Activated naive CD8-positive, alpha-beta T cell treated with anti-CD3 and anti-CD28 coated beads, Interleukin-2, amount 50 U/mL, for 24 hours (primary cell): ENCODE results near the gene DYNC1H1.
A peak's percentile ranks its signal among the peaks of the same experiment; 100 is the strongest.
"Not testable (repeated sequence)": the region's sequence is repeated elsewhere in the genome, so short reads cannot be mapped to it uniquely, and the experiment has no call there.

Experiments used
- ATAC-seq: fragments of 150-1000 bp; cut with Tn5 transposase; one replicate; pipeline ENCODE4 v1.10.0; 2021
- DNase-seq: peaks from one replicate; pipeline ENCODE4 v3.0.0; 2021
- H3K27ac Mint-ChIP-seq: one replicate; pipeline ENCODE4 v1.8.0; 2021; ENCODE audit warnings: mild to moderate bottlenecking, mixed read lengths
- H3K27me3 Mint-ChIP-seq: one replicate; pipeline ENCODE4 v1.8.0; 2021; ENCODE audit warnings: mixed read lengths
- H3K36me3 Mint-ChIP-seq: one replicate; pipeline ENCODE4 v1.8.0; 2021; ENCODE audit warnings: low read depth, mixed read lengths
- H3K4me1 Mint-ChIP-seq: one replicate; pipeline ENCODE4 v1.8.0; 2021; ENCODE audit warnings: mixed read lengths
- H3K4me3 Mint-ChIP-seq: one replicate; pipeline ENCODE4 v1.8.0; 2021; ENCODE audit warnings: mild to moderate bottlenecking, moderate library complexity, mixed read lengths
- H3K9me3 Mint-ChIP-seq: one replicate; pipeline ENCODE4 v1.8.0; 2021; ENCODE audit warnings: mixed read lengths

Gene DYNC1H1

GRCh38 chr14:102080183-102081080, 116.1 kb downstream of the DYNC1H1 start:
- DNase-seq = no peak
- peaks cover 70% of the 10 kb centered on the region for H3K36me3 Mint-ChIP-seq
- H3K4me1 Mint-ChIP-seq = peaks cover 48% of the 10 kb centered on the region
- H3K9me3 Mint-ChIP-seq = no peaks in the 10 kb centered on the region
- ATAC-seq = no peak
- peak overlapping the region; percentile 85 for H3K4me3 Mint-ChIP-seq
- H3K27ac Mint-ChIP-seq = peak overlapping the region; percentile 97
- no peaks in the 10 kb centered on the region for H3K27me3 Mint-ChIP-seq

- Mint-ChIP-seq H3K27me3 (no peaks in the 10 kb centered on the region), H3K4me1 (peaks cover 55% of the 10 kb centered on the region), H3K9me3 (no peaks in the 10 kb centered on the region), H3K36me3 (peaks cover 79% of the 10 kb centered on the region), H3K4me3 (peak overlapping the region; percentile 85), H3K27ac (peak overlapping the region; percentile 97)
- DNase-seq (no peak), ATAC-seq (no peak)
These were observed 117.1 kb downstream of the DYNC1H1 start for GRCh38 chr14:102081231-102082080.

GRCh38 chr14:102084522-102084921, 120.1 kb downstream of the DYNC1H1 start:
- peaks cover 72% of the 10 kb centered on the region for H3K36me3 Mint-ChIP-seq
- H3K4me1 Mint-ChIP-seq = peaks cover 73% of the 10 kb centered on the region
- ATAC-seq, H3K27me3 Mint-ChIP-seq, DNase-seq, H3K9me3 Mint-ChIP-seq: not testable (repeated sequence)
- H3K4me3 Mint-ChIP-seq = peak overlapping the region; percentile 85
- peak overlapping the region; percentile 97 for H3K27ac Mint-ChIP-seq

- Mint-ChIP-seq H3K36me3 (peaks cover 68% of the 10 kb centered on the region), H3K4me3 (peak overlapping the region; percentile 85), H3K27ac (peak overlapping the region; percentile 97), H3K4me1 (peaks cover 77% of the 10 kb centered on the region), H3K27me3 (no peaks in the 10 kb centered on the region), H3K9me3 (no peaks in the 10 kb centered on the region)
- no peak for DNase-seq
- no peak for ATAC-seq
These were observed 120.6 kb downstream of the DYNC1H1 start for GRCh38 chr14:102084931-102085330.

- H3K27ac Mint-ChIP-seq = peak overlapping the region; percentile 97
- H3K4me1 Mint-ChIP-seq = peaks cover 76% of the 10 kb centered on the region
- DNase-seq = no peak
- H3K27me3 Mint-ChIP-seq = no peaks in the 10 kb centered on the region
- peaks cover 62% of the 10 kb centered on the region for H3K36me3 Mint-ChIP-seq
- H3K4me3 Mint-ChIP-seq = peak overlapping the region; percentile 85
- no peaks in the 10 kb centered on the region for H3K9me3 Mint-ChIP-seq
- ATAC-seq = no peak
These were observed 121.1 kb downstream of the DYNC1H1 start for GRCh38 chr14:102085488-102085887.

GRCh38 chr14:102085948-102086708, 121.8 kb downstream of the DYNC1H1 start:
- Mint-ChIP-seq H3K27me3 (no peaks in the 10 kb centered on the region), H3K4me3 (peak overlapping the region; percentile 85), H3K27ac (peak overlapping the region; percentile 97), H3K9me3 (no peaks in the 10 kb centered on the region), H3K4me1 (peaks cover 72% of the 10 kb centered on the region), H3K36me3 (peaks cover 56% of the 10 kb centered on the region)
- ATAC-seq (peak; percentile 42), DNase-seq (peak; percentile 67)

- no peak for ATAC-seq
- DNase-seq = no peak
- H3K4me3 Mint-ChIP-seq = peak overlapping the region; percentile 89
- peaks cover 67% of the 10 kb centered on the region for H3K4me1 Mint-ChIP-seq
- H3K36me3 Mint-ChIP-seq = peaks cover 51% of the 10 kb centered on the region
- no peaks in the 10 kb centered on the region for H3K27me3 Mint-ChIP-seq
- no peaks in the 10 kb centered on the region for H3K9me3 Mint-ChIP-seq
- H3K27ac Mint-ChIP-seq = peak overlapping the region; percentile 90
These were observed 122.3 kb downstream of the DYNC1H1 start for GRCh38 chr14:102086709-102086971.

GRCh38 chr14:102086972-102087761, 122.8 kb downstream of the DYNC1H1 start, which contains the start of gene HSP90AA1:
HSP90AA1 (minus strand) TSS chr14:102087044; CDS start chr14:102086378, 666 bp downstream.
- H3K4me1 Mint-ChIP-seq = peaks cover 62% of the 10 kb centered on the region
- ATAC-seq = peak; percentile 69

GRCh38 chr14:102087762-102088011, 123.3 kb downstream of the DYNC1H1 start:
- ATAC-seq = no peak
- H3K9me3 Mint-ChIP-seq = no peaks in the 10 kb centered on the region
- peak overlapping the region; percentile 98 for H3K27ac Mint-ChIP-seq
- H3K27me3 Mint-ChIP-seq = no peaks in the 10 kb centered on the region
- H3K4me1 Mint-ChIP-seq = peaks cover 56% of the 10 kb centered on the region
- no peak for DNase-seq
- H3K36me3 Mint-ChIP-seq = peaks cover 40% of the 10 kb centered on the region
- H3K4me3 Mint-ChIP-seq = peak overlapping the region; percentile 89

More at GRCh38 chr14:102086972-102087761, 122.8 kb downstream of the DYNC1H1 start, which contains the start of gene HSP90AA1:
- Mint-ChIP-seq H3K4me3 (peak within 1 kb of the TSS; percentile 89), H3K27me3 (no peaks in the 10 kb centered on the region), H3K36me3 (peaks cover 46% of the 10 kb centered on the region), H3K9me3 (no peaks in the 10 kb centered on the region), H3K27ac (peak within 1 kb of the TSS; percentile 98)
- DNase-seq = peak; percentile 99

GRCh38 chr14:102088012-102088792, 123.8 kb downstream of the DYNC1H1 start:
- ATAC-seq (peak; percentile 22), DNase-seq (peak; percentile 73)
- H3K27ac Mint-ChIP-seq = peak overlapping the region; percentile 98
- peaks cover 51% of the 10 kb centered on the region for H3K4me1 Mint-ChIP-seq
- H3K4me3 Mint-ChIP-seq = peak overlapping the region; percentile 89
- no peaks in the 10 kb centered on the region for H3K27me3 Mint-ChIP-seq
- no peaks in the 10 kb centered on the region for H3K9me3 Mint-ChIP-seq
- peaks cover 35% of the 10 kb centered on the region for H3K36me3 Mint-ChIP-seq

- peak overlapping the region; percentile 89 for H3K4me3 Mint-ChIP-seq
- peaks cover 38% of the 10 kb centered on the region for H3K4me1 Mint-ChIP-seq
- H3K27me3 Mint-ChIP-seq = no peaks in the 10 kb centered on the region
- H3K36me3 Mint-ChIP-seq = peaks cover 19% of the 10 kb centered on the region
- peak overlapping the region; percentile 98 for H3K27ac Mint-ChIP-seq
- ATAC-seq = no peak
- H3K9me3 Mint-ChIP-seq = no peaks in the 10 kb centered on the region
- no peak for DNase-seq
These were observed 125.4 kb downstream of the DYNC1H1 start for GRCh38 chr14:102089621-102090343.

- H3K4me3 Mint-ChIP-seq = no peak overlapping the region
- ATAC-seq = no peak
- peaks cover 38% of the 10 kb centered on the region for H3K4me1 Mint-ChIP-seq
- H3K9me3 Mint-ChIP-seq = no peaks in the 10 kb centered on the region
- no peak overlapping the region for H3K27ac Mint-ChIP-seq
- H3K27me3 Mint-ChIP-seq = no peaks in the 10 kb centered on the region
- peaks cover 10% of the 10 kb centered on the region for H3K36me3 Mint-ChIP-seq
- DNase-seq = no peak
These were observed 126.3 kb downstream of the DYNC1H1 start for GRCh38 chr14:102090713-102091112.

- no peak for ATAC-seq
- Mint-ChIP-seq H3K9me3 (no peaks in the 10 kb centered on the region), H3K4me3 (no peak overlapping the region), H3K4me1 (peaks cover 44% of the 10 kb centered on the region), H3K36me3 (peaks cover 4% of the 10 kb centered on the region), H3K27ac (no peak overlapping the region), H3K27me3 (no peaks in the 10 kb centered on the region)
- DNase-seq = no peak
These were observed 128.4 kb downstream of the DYNC1H1 start for GRCh38 chr14:102092806-102093205.
